Measurements from ENCODE around the gene TRIM50. TPM values are rescaled to one million over a fixed set of nuclear protein-coding genes. Genes with fewer than 3 reads are reported as not detected.

The TRIM50 gene
- total RNA-seq, 1 donor from 2014 or later: 0.33 TPM

GRCh38 chr7:73354196-73354595 lies 26.3 kb upstream of the TRIM50 start:
- intact Hi-C loops (cut with micrococcal nuclease): no loop called here
- no peak overlapping the region for H3K4me3 ChIP-seq
- H3K27me3 ChIP-seq (ENCODE audit: low read depth): no peaks in the 10 kb centered on the region
- H3K4me1 ChIP-seq: peaks cover 18% of the 10 kb centered on the region
- no peak for TF ChIP-seq CTCF (IDR thresholded peaks at IDR 0.05; ENCODE audit: borderline replicate concordance)
- H3K9me3 ChIP-seq (replicated peaks): peaks cover 12% of the 10 kb centered on the region
- no peaks in the 10 kb centered on the region for H3K36me3 ChIP-seq
- no peak for DNase-seq
- H3K27ac ChIP-seq (replicated peaks): no peak overlapping the region

GRCh38 chr7:73353243-73353642 lies 25.4 kb upstream of the TRIM50 start:
- intact Hi-C loops (cut with micrococcal nuclease): no loop called here
- H3K36me3 ChIP-seq: no peaks in the 10 kb centered on the region
- H3K4me1 ChIP-seq: peaks cover 13% of the 10 kb centered on the region
- no peak overlapping the region for H3K4me3 ChIP-seq
- no peaks in the 10 kb centered on the region for H3K27me3 ChIP-seq (ENCODE audit: low read depth)
- H3K9me3 ChIP-seq (replicated peaks): peaks cover 12% of the 10 kb centered on the region
- no peak for TF ChIP-seq CTCF (IDR thresholded peaks at IDR 0.05; ENCODE audit: borderline replicate concordance)
- no peak for DNase-seq
- no peak overlapping the region for H3K27ac ChIP-seq (replicated peaks)

- TF ChIP-seq CTCF (IDR thresholded peaks at IDR 0.05; ENCODE audit: borderline replicate concordance): no peak
- intact Hi-C loops (cut with micrococcal nuclease): no loop called here
- H3K4me1 ChIP-seq: peaks cover 8% of the 10 kb centered on the region
These were observed 24.9 kb upstream of the TRIM50 start for GRCh38 chr7:73352784-73353183.

GRCh38 chr7:73351447-73352167 lies 23.7 kb upstream of the TRIM50 start:
- DNase-seq: no peak
- Histone ChIP-seq H3K36me3 (no peaks in the 10 kb centered on the region), H3K4me1 (peaks cover 5% of the 10 kb centered on the region), H3K9me3 (replicated peaks) (peaks cover 12% of the 10 kb centered on the region), H3K4me3 (no peak overlapping the region), H3K27me3 (ENCODE audit: low read depth) (no peaks in the 10 kb centered on the region), H3K27ac (replicated peaks) (no peak overlapping the region)
- intact Hi-C loops (cut with micrococcal nuclease): no loop called here
- TF ChIP-seq CTCF (IDR thresholded peaks at IDR 0.05; ENCODE audit: borderline replicate concordance): no peak

More at GRCh38 chr7:73352784-73353183, 24.9 kb upstream of the TRIM50 start:
- peaks cover 12% of the 10 kb centered on the region for H3K9me3 ChIP-seq (replicated peaks)
- H3K27me3 ChIP-seq (ENCODE audit: low read depth): no peaks in the 10 kb centered on the region
- no peak for DNase-seq
- no peaks in the 10 kb centered on the region for H3K36me3 ChIP-seq
- H3K4me3 ChIP-seq: no peak overlapping the region
- H3K27ac ChIP-seq (replicated peaks): no peak overlapping the region

- H3K36me3 ChIP-seq: no peaks in the 10 kb centered on the region
- no peak for TF ChIP-seq CTCF (IDR thresholded peaks at IDR 0.05; ENCODE audit: borderline replicate concordance)
- peaks cover 5% of the 10 kb centered on the region for H3K4me1 ChIP-seq
- intact Hi-C loops (cut with micrococcal nuclease): no loop called here
- DNase-seq: no peak
- H3K9me3 ChIP-seq (replicated peaks): peaks cover 12% of the 10 kb centered on the region
- H3K4me3 ChIP-seq: no peak overlapping the region
- H3K27me3 ChIP-seq (ENCODE audit: low read depth): peaks cover 8% of the 10 kb centered on the region
- no peak overlapping the region for H3K27ac ChIP-seq (replicated peaks)
These were observed 22.6 kb upstream of the TRIM50 start for GRCh38 chr7:73350306-73351068.

All from left ventricle myocardium inferior (tissue), 1 donor.